Measurements from ENCODE around the gene DNAJC5G. TPM values are rescaled to one million over a fixed set of nuclear protein-coding genes. Genes with fewer than 3 reads are reported as not detected.

DNAJC5G gene
- polyA plus RNA-seq, 1 of the 3 experiments (the other 2 are of a cell fraction): 0.18 TPM

- Histone ChIP-seq H3K4me2 (no peak overlapping the region), H3K79me2 (ENCODE audit: insufficient read depth) (peaks cover 20% of the 10 kb centered on the region; the same call in 1 of the 2 replicates), H3F3A (replicated peaks; ENCODE audit: insufficient read depth) (peaks cover 13% of the 10 kb centered on the region), H3K27ac (ENCODE audit: low read depth in 2 of 2, low read length in 1 of 2) (no peak overlapping the region), H3K36me3 (replicated peaks in 1 of 2; ENCODE audit: control insufficient read depth in 1 of 2, insufficient read depth in 2 of 2, low read length in 1 of 2) (peaks cover 13 to 39% of the 10 kb centered on the region in 2 experiments), H4K20me1 (ENCODE audit: insufficient read depth) (no peaks in the 10 kb centered on the region), H2AFZ (ENCODE audit: low read depth) (no peak overlapping the region), H3K9ac (no peak overlapping the region), H3K27me3 (ENCODE audit: insufficient read depth) (no peaks in the 10 kb centered on the region), H3K9me2 (no peaks in the 10 kb centered on the region), H3K4me3 (ENCODE audit: low read depth in 2 of 2, low read length in 1 of 2) (no peak overlapping the region), H3K9me3 (no peaks in the 10 kb centered on the region), H3K4me1 (ENCODE audit: control insufficient read depth in 1 of 2, insufficient read depth in 2 of 2, low read depth in 1 of 2, low read length in 1 of 2) (peaks cover 9 to 23% of the 10 kb centered on the region in 2 experiments; a peak in 3 of 4 replicates)
- ChIA-PET CTCF (interaction anchor here (1.0 to 2.8 kb wide), 4 partner anchors 16 to 45 kb away, joined by 3 to 13 read pairs (median 4); partner anchors contain the start of genes EIF2B4 and UCN), POLR2A (interaction anchor here (0.5 to 1.0 kb wide), 2 partner anchors 9 to 161 kb away, joined by 3 read pairs; no protein-coding TSS in a partner anchor)
- 93% methylated on average over 5 of the region's 5 CpGs for WGBS (ENCODE audit: low lambda C conversion rate)
- no peak for TF ChIP-seq EZH2phosphoT487 (IDR thresholded peaks at IDR 0.05; ENCODE audit: borderline replicate concordance, low read depth)
- no peak for TF ChIP-seq FOSL2 (IDR thresholded peaks at IDR 0.05; ENCODE audit: borderline replicate concordance, low read depth)
- TF ChIP-seq RCOR1 (IDR thresholded peaks at IDR 0.05; ENCODE audit: low read length): no peak
- TF ChIP-seq TCF12 (IDR thresholded peaks at IDR 0.05): no peak
- no peak for TF ChIP-seq RFX5 (IDR thresholded peaks at IDR 0.05; ENCODE audit: low read length)
- no peak for TF ChIP-seq TEAD4 (IDR thresholded peaks at IDR 0.05; ENCODE audit: borderline replicate concordance, insufficient read depth)
- TF ChIP-seq CTCF (IDR thresholded peaks at IDR 0.05): no peak
- TF ChIP-seq REST (IDR thresholded peaks at IDR 0.05; ENCODE audit: low read depth, low read length): no peak
- TF ChIP-seq ELF1 (IDR thresholded peaks at IDR 0.05): no peak
- TF ChIP-seq NFIC (IDR thresholded peaks at IDR 0.05; ENCODE audit: borderline replicate concordance): no peak
- no peak for TF ChIP-seq EP300 (IDR thresholded peaks at IDR 0.05; ENCODE audit: borderline replicate concordance in 1 of 2, low read depth in 1 of 2, low read length in 1 of 2)
- TF ChIP-seq PBX3 (IDR thresholded peaks at IDR 0.05): no peak
- TF ChIP-seq POLR2AphosphoS5 (IDR thresholded peaks at IDR 0.05; ENCODE audit: low read depth, low read length): no peak
- no peak for DNase-seq
Measured at GRCh38 chr2:27324720-27325119, 49.5 kb downstream of the DNAJC5G start.

Other genes with a start within 250 kb of the DNAJC5G start
- 69.4 and 80.2 TPM in 2 replicates for gene TMEM214, start 242.5 kb upstream of the DNAJC5G start, polyA plus RNA-seq (2012; rRNA removed)
- gene AGBL5, start 223.8 kb upstream of the DNAJC5G start, polyA plus RNA-seq (2012; rRNA removed): 45.5 and 47.8 TPM in 2 replicates
- gene OST4, start 203.8 kb upstream of the DNAJC5G start, polyA plus RNA-seq (2012; rRNA removed): 876 and 1,851 TPM in 2 replicates
- 184 and 286 TPM in 2 replicates for gene EMILIN1, start 196.8 kb upstream of the DNAJC5G start, polyA plus RNA-seq (2012; rRNA removed)
- 6.5 and 10.3 TPM in 2 replicates for gene KHK, start 188.7 kb upstream of the DNAJC5G start, polyA plus RNA-seq (2012; rRNA removed)
- 17.1 and 18.3 TPM in 2 replicates for gene CGREF1, start 156.3 kb upstream of the DNAJC5G start, polyA plus RNA-seq (2012; rRNA removed)
- 3.3 and 4.1 TPM in 2 replicates for gene ABHD1, start 151.6 kb upstream of the DNAJC5G start, polyA plus RNA-seq (2012; rRNA removed)
- gene PREB, start 140.8 kb upstream of the DNAJC5G start, polyA plus RNA-seq (2012; rRNA removed): 47.9 and 51.3 TPM in 2 replicates
- not detected in 2 replicates for gene PRR30, start 136.0 kb upstream of the DNAJC5G start, polyA plus RNA-seq (2012; rRNA removed)
- not detected in 2 replicates for gene TCF23, start 126.4 kb upstream of the DNAJC5G start, polyA plus RNA-seq (2012; rRNA removed)
- 289 and 366 TPM in 2 replicates for gene ATRAID, start 63.4 kb upstream of the DNAJC5G start, polyA plus RNA-seq (2012; rRNA removed)
- gene SLC5A6, start 63.2 kb upstream of the DNAJC5G start, polyA plus RNA-seq (2012; rRNA removed): 75.7 and 85.0 TPM in 2 replicates
- gene CAD, start 58.1 kb upstream of the DNAJC5G start, polyA plus RNA-seq (2012; rRNA removed): 29.3 and 47.6 TPM in 2 replicates
- gene SLC30A3, start 12.4 kb upstream of the DNAJC5G start, polyA plus RNA-seq (2012; rRNA removed): 0.68 and 1.1 TPM in 2 replicates
- gene TRIM54, start 7.0 kb downstream of the DNAJC5G start, polyA plus RNA-seq (2012; rRNA removed): 0.28 and 0.36 TPM in 2 replicates
- 2.8 and 2.9 TPM in 2 replicates for gene UCN, start 33.0 kb downstream of the DNAJC5G start, polyA plus RNA-seq (2012; rRNA removed)
- gene MPV17, start 47.7 kb downstream of the DNAJC5G start, polyA plus RNA-seq (2012; rRNA removed): 255 and 265 TPM in 2 replicates
- 65.8 and 76.0 TPM in 2 replicates for gene GTF3C2, start 81.3 kb downstream of the DNAJC5G start, polyA plus RNA-seq (2012; rRNA removed)
- 51.7 and 56.0 TPM in 2 replicates for gene EIF2B4, start 94.9 kb downstream of the DNAJC5G start, polyA plus RNA-seq (2012; rRNA removed)
- gene SNX17, start 95.2 kb downstream of the DNAJC5G start, polyA plus RNA-seq (2012; rRNA removed): 128 and 145 TPM in 2 replicates
- 53.8 and 63.7 TPM in 2 replicates for gene ZNF513, start 105.3 kb downstream of the DNAJC5G start, polyA plus RNA-seq (2012; rRNA removed)
- 99.7 and 113 TPM in 2 replicates for gene PPM1G, start 134.2 kb downstream of the DNAJC5G start, polyA plus RNA-seq (2012; rRNA removed)
- gene NRBP1, start 153.2 kb downstream of the DNAJC5G start, polyA plus RNA-seq (2012; rRNA removed): 182 and 227 TPM in 2 replicates
- gene KRTCAP3, start 166.9 kb downstream of the DNAJC5G start, polyA plus RNA-seq (2012; rRNA removed): 3.6 and 4.1 TPM in 2 replicates
- 28.2 and 31.3 TPM in 2 replicates for gene IFT172, start 214.3 kb downstream of the DNAJC5G start, polyA plus RNA-seq (2012; rRNA removed)
- gene FNDC4, start 219.8 kb downstream of the DNAJC5G start, polyA plus RNA-seq (2012; rRNA removed): 26.5 and 27.0 TPM in 2 replicates
- gene GCKR, start 221.4 kb downstream of the DNAJC5G start, polyA plus RNA-seq (2012; rRNA removed): 0.18 and 0.67 TPM in 2 replicates